Measurements from ENCODE around the gene GNLY.

GNLY gene

GRCh38 chr2:85718885-85719492 lies 24.8 kb downstream of the GNLY start:
- DNase-seq (ENCODE audit: low read depth), result no peak
- H3K4me3 ChIP-seq (replicated peaks; ENCODE audit: low read depth, low read length), result no peak overlapping the region
- TF ChIP-seq CTCF (IDR thresholded peaks at IDR 0.05; ENCODE audit: low read length, missing control alignments), result no peak

GRCh38 chr2:85719609-85720240 lies 25.6 kb downstream of the GNLY start:
- H3K4me3 ChIP-seq (replicated peaks; ENCODE audit: low read depth, low read length), result no peak overlapping the region
- DNase-seq (ENCODE audit: low read depth), result no peak
- no peak for TF ChIP-seq CTCF (IDR thresholded peaks at IDR 0.05; ENCODE audit: low read length, missing control alignments)

- DNase-seq (ENCODE audit: low read depth), result no peak
- H3K4me3 ChIP-seq (replicated peaks; ENCODE audit: low read depth, low read length), result no peak overlapping the region
- no peak for TF ChIP-seq CTCF (IDR thresholded peaks at IDR 0.05; ENCODE audit: low read length, missing control alignments)
Observed at GRCh38 chr2:85720533-85720932, 26.4 kb downstream of the GNLY start.

- no peak for TF ChIP-seq CTCF (IDR thresholded peaks at IDR 0.05; ENCODE audit: low read length, missing control alignments)
- H3K4me3 ChIP-seq (replicated peaks; ENCODE audit: low read depth, low read length), result no peak overlapping the region
- no peak for DNase-seq (ENCODE audit: low read depth)
Observed at GRCh38 chr2:85721641-85722040, 27.5 kb downstream of the GNLY start.

- no peak for DNase-seq (ENCODE audit: low read depth)
- H3K4me3 ChIP-seq (replicated peaks; ENCODE audit: low read depth, low read length), result no peak overlapping the region
- TF ChIP-seq CTCF (IDR thresholded peaks at IDR 0.05; ENCODE audit: low read length, missing control alignments), result no peak
Observed at GRCh38 chr2:85722519-85722918, 28.4 kb downstream of the GNLY start.

GRCh38 chr2:85723707-85724360 lies 29.7 kb downstream of the GNLY start:
- no peak for DNase-seq (ENCODE audit: low read depth)
- no peak for TF ChIP-seq CTCF (IDR thresholded peaks at IDR 0.05; ENCODE audit: low read length, missing control alignments)

More at GRCh38 chr2:85723707-85724360, 29.7 kb downstream of the GNLY start:
- no peak overlapping the region for H3K4me3 ChIP-seq (replicated peaks; ENCODE audit: low read depth, low read length)

All from fibroblast of pulmonary artery (primary cell).